Measurements from ENCODE around the gene FETUB.

Gene FETUB

DNA sequence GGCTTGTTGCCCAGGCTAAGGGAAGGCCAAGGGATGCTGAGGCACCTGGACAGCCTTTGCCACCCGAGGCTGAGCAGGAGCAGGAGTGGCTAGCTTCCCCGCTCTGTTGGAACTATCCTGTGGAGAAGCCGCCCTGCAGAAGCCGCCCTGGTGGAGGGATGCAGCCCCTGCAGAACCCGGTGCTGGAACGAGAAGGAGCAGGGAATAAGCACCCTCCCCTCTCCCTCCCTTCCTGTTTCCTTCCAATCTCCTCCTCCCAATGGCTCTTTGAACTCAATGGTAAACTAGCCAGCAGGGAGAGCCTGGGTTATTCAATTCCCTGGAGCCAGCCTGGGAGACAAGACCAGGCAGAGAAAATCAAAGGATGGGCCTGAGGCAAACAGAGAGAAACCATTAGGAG, 13.8 kb downstream of the FETUB start:
- Histone ChIP-seq H3K27me3 (ENCODE audit: control insufficient read depth in 1 of 2, insufficient read depth in 2 of 2, low read length in 2 of 2) (peaks cover 0 to 7% of the 10 kb centered on the region in 2 donors), H3K9ac (ENCODE audit: low read length in 2 of 2) (no peak overlapping the region), H3K4me3 (ENCODE audit: low read length in 2 of 2) (no peak overlapping the region), H3K27ac (ENCODE audit: low read length) (no peak overlapping the region), H3K9me3 (ENCODE audit: control insufficient read depth in 2 of 2, low read length in 2 of 2) (no peaks in the 10 kb centered on the region), H3K36me3 (ENCODE audit: control insufficient read depth in 2 of 2, insufficient read depth in 2 of 2, low read length in 2 of 2) (no peaks in the 10 kb centered on the region), H3K4me1 (ENCODE audit: control insufficient read depth, insufficient read depth, low read length) (no peaks in the 10 kb centered on the region)

DNA sequence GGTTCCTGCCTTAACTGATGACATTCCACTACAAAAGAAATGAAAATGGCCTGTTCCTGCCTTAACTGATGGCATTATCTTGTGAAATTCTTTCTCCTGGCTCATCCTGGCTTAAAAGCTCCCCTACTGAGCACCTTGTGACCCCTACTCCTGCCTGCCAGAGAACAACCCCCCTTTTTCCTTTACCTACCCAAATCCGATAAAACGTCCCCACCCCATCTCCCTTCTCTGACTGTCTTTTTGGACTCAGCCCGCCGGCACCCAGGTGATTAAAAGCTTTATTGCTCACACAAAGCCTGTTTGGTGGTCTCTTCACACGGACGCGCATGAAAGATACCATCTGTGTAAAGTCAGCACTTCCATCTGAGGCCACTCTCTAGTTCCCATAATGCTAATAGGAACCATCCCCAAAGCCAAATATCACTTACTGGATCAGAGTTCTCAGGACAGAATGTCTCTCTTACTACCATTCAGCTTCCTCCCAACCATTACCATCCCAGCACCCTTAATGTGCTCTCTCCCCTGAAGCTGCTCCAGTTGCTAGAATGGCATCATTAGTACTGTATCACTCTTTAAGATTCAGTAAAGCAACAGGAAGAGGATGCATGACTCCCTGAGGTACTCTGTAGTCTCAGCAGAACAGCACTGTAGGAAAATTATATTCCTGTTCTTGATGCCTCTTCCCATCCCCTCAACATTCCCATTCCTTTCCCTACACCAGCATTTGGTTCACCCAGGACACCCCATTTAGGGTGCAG, 23.3 kb downstream of the FETUB start:
- no peak overlapping the region for H3K27ac ChIP-seq (ENCODE audit: low read length)
- no peaks in the 10 kb centered on the region for H3K4me1 ChIP-seq (ENCODE audit: control insufficient read depth, insufficient read depth, low read length)
- H3K9me3 ChIP-seq (ENCODE audit: control insufficient read depth in 2 of 2, low read length in 2 of 2) = no peaks in the 10 kb centered on the region
- no peaks in the 10 kb centered on the region for H3K36me3 ChIP-seq (ENCODE audit: control insufficient read depth in 2 of 2, insufficient read depth in 2 of 2, low read length in 2 of 2)
- H3K4me3 ChIP-seq (ENCODE audit: low read length in 2 of 2) = no peak overlapping the region
- peaks cover 0 to 7% of the 10 kb centered on the region in 2 donors for H3K27me3 ChIP-seq (ENCODE audit: control insufficient read depth in 1 of 2, insufficient read depth in 2 of 2, low read length in 2 of 2)
- no peak overlapping the region for H3K9ac ChIP-seq (ENCODE audit: low read length in 2 of 2)

GRCh38 chr3:186664119-186664495, 23.9 kb downstream of the FETUB start:
- Histone ChIP-seq H3K9me3 (ENCODE audit: control insufficient read depth in 2 of 2, low read length in 2 of 2) (no peaks in the 10 kb centered on the region), H3K9ac (ENCODE audit: low read length in 2 of 2) (no peak overlapping the region), H3K27me3 (ENCODE audit: control insufficient read depth in 1 of 2, insufficient read depth in 2 of 2, low read length in 2 of 2) (peaks cover 0 to 7% of the 10 kb centered on the region in 2 donors), H3K27ac (ENCODE audit: low read length) (no peak overlapping the region), H3K4me1 (ENCODE audit: control insufficient read depth, insufficient read depth, low read length) (no peaks in the 10 kb centered on the region), H3K4me3 (ENCODE audit: low read length in 2 of 2) (no peak overlapping the region), H3K36me3 (ENCODE audit: control insufficient read depth in 2 of 2, insufficient read depth in 2 of 2, low read length in 2 of 2) (no peaks in the 10 kb centered on the region)

DNA sequence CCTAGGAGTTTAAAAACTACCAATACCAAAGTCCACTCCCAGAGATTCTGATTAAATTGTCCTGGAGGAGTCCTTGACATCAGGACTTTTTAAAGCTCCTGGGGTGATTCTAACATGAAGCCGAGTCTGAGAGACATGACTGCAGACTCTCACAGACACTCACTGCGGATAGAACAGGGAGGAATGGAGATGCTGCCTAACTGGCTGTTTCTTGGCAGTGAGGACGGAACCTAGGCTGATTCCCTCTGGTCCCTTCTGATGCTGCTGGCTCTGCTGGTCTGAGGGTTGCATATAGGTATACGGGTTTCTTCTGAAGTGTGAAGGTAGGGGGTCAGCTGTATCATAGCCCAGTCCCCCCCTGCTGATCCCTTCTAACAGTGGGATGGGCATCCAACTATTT, 24.3 kb downstream of the FETUB start:
- no peaks in the 10 kb centered on the region for H3K4me1 ChIP-seq (ENCODE audit: control insufficient read depth, insufficient read depth, low read length)
- no peak overlapping the region for H3K4me3 ChIP-seq (ENCODE audit: low read length in 2 of 2)
- H3K9ac ChIP-seq (ENCODE audit: low read length in 2 of 2) = no peak overlapping the region
- no peaks in the 10 kb centered on the region for H3K36me3 ChIP-seq (ENCODE audit: control insufficient read depth in 2 of 2, insufficient read depth in 2 of 2, low read length in 2 of 2)
- peaks cover 0 to 7% of the 10 kb centered on the region in 2 donors for H3K27me3 ChIP-seq (ENCODE audit: control insufficient read depth in 1 of 2, insufficient read depth in 2 of 2, low read length in 2 of 2)
- no peak overlapping the region for H3K27ac ChIP-seq (ENCODE audit: low read length)
- no peaks in the 10 kb centered on the region for H3K9me3 ChIP-seq (ENCODE audit: control insufficient read depth in 2 of 2, low read length in 2 of 2)

GRCh38 chr3:186665625-186666188, 25.5 kb downstream of the FETUB start, which contains the start of gene HRG:
Gene HRG, plus strand, starts transcription at chr3:186666014. Its CDS starts 18 bp downstream, at chr3:186666032.
- no peak within 1 kb of the TSS for H3K9ac ChIP-seq (ENCODE audit: low read length in 2 of 2)
- H3K9me3 ChIP-seq (ENCODE audit: control insufficient read depth in 2 of 2, low read length in 2 of 2) = no peaks in the 10 kb centered on the region
- no peaks in the 10 kb centered on the region for H3K36me3 ChIP-seq (ENCODE audit: control insufficient read depth in 2 of 2, insufficient read depth in 2 of 2, low read length in 2 of 2)
- H3K4me3 ChIP-seq (ENCODE audit: low read length in 2 of 2) = no peak within 1 kb of the TSS
- peaks cover 0 to 7% of the 10 kb centered on the region in 2 donors for H3K27me3 ChIP-seq (ENCODE audit: control insufficient read depth in 1 of 2, insufficient read depth in 2 of 2, low read length in 2 of 2)
- H3K27ac ChIP-seq (ENCODE audit: low read length) = no peak within 1 kb of the TSS
- H3K4me1 ChIP-seq (ENCODE audit: control insufficient read depth, insufficient read depth, low read length) = no peaks in the 10 kb centered on the region

DNA sequence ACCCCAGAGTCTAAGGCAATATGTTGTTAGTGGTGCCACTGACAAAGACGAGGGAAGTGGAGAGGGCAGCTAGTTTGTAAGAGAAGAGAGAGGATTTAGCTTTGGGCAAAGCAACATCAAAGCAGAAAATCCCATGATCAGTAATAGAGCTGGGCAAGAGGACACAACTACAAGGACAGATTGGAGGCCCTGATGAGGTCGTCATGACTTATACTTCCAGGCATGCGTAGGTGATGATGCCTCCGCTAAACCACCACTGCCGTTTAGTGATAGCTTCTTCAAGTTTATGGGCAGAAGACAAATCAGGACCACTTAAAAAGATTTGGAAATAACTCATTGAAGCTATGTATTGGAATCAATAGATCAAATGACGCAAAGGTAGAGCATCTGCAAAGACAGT, 28.2 kb downstream of the FETUB start:
- no peak overlapping the region for H3K9ac ChIP-seq (ENCODE audit: low read length in 2 of 2)
- H3K27ac ChIP-seq (ENCODE audit: low read length) = no peak overlapping the region
- H3K4me1 ChIP-seq (ENCODE audit: control insufficient read depth, insufficient read depth, low read length) = no peaks in the 10 kb centered on the region
- no peaks in the 10 kb centered on the region for H3K9me3 ChIP-seq (ENCODE audit: control insufficient read depth in 2 of 2, low read length in 2 of 2)
- peaks cover 0 to 7% of the 10 kb centered on the region in 2 donors for H3K27me3 ChIP-seq (ENCODE audit: control insufficient read depth in 1 of 2, insufficient read depth in 2 of 2, low read length in 2 of 2)
- no peaks in the 10 kb centered on the region for H3K36me3 ChIP-seq (ENCODE audit: control insufficient read depth in 2 of 2, insufficient read depth in 2 of 2, low read length in 2 of 2)
- no peak overlapping the region for H3K4me3 ChIP-seq (ENCODE audit: low read length in 2 of 2)

DNA sequence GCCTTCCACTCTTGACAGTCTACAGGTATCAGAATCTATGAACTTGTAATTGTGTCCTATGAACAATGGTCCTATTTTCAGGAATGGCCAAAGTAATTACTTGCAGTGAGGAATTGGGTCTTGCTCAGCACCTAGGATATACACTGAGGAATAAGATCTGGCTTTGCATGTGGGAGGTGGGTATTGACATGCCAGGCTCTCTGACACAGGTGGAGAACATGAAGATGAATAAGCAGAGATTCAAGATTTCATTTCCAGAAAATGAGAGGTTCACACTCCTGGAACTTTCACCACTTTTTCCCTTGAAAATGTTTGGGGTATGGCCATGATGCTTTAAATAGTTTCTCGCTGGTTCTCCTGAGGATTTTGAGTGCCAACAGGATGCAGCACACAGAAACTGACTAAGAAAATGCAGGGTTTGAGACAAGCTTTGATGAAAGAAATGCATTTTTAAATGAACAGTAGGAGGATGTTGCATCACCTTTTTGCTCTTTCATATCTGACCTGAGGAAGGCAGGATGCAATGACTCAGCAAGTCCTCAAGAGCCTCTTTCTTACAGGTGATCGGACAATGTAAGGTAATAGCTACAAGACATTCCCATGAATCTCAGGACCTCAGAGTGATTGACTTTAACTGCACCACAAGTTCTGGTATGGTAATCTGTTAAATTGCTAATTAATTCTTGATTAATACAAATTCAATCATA, 29.3 kb downstream of the FETUB start:
- Histone ChIP-seq H3K27ac (ENCODE audit: low read length) (no peak overlapping the region), H3K4me3 (ENCODE audit: low read length in 2 of 2) (no peak overlapping the region), H3K9ac (ENCODE audit: low read length in 2 of 2) (no peak overlapping the region), H3K9me3 (ENCODE audit: control insufficient read depth in 2 of 2, low read length in 2 of 2) (no peaks in the 10 kb centered on the region), H3K27me3 (ENCODE audit: control insufficient read depth in 1 of 2, insufficient read depth in 2 of 2, low read length in 2 of 2) (peaks cover 0 to 9% of the 10 kb centered on the region in 2 donors), H3K4me1 (ENCODE audit: control insufficient read depth, insufficient read depth, low read length) (no peaks in the 10 kb centered on the region), H3K36me3 (ENCODE audit: control insufficient read depth in 2 of 2, insufficient read depth in 2 of 2, low read length in 2 of 2) (no peaks in the 10 kb centered on the region)

DNA sequence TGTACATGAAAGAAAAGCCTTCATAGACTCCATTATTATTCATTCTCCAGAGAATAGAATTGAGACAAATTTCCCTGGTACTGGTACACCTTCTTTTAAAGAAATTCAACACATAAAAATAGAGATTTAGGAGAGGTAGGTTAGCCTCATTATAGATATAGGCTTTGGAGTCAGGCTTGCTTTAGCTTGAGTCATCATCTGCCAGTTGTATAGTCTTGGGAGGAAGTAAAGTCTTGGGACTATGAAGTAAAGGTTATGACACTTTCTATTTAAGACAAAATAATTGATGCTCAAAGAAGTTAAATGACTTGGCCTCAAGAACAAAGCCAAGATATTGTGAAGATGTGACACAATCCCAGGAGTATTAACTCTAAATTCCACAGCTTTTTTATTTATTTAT, 30.0 kb downstream of the FETUB start:
- no peaks in the 10 kb centered on the region for H3K4me1 ChIP-seq (ENCODE audit: control insufficient read depth, insufficient read depth, low read length)
- H3K9me3 ChIP-seq (ENCODE audit: control insufficient read depth in 2 of 2, low read length in 2 of 2) = no peaks in the 10 kb centered on the region
- H3K27me3 ChIP-seq (ENCODE audit: control insufficient read depth in 1 of 2, insufficient read depth in 2 of 2, low read length in 2 of 2) = peaks cover 0 to 7% of the 10 kb centered on the region in 2 donors
- no peak overlapping the region for H3K27ac ChIP-seq (ENCODE audit: low read length)
- H3K4me3 ChIP-seq (ENCODE audit: low read length in 2 of 2) = no peak overlapping the region
- H3K36me3 ChIP-seq (ENCODE audit: control insufficient read depth in 2 of 2, insufficient read depth in 2 of 2, low read length in 2 of 2) = no peaks in the 10 kb centered on the region
- H3K9ac ChIP-seq (ENCODE audit: low read length in 2 of 2) = no peak overlapping the region

- Histone ChIP-seq H3K4me1 (ENCODE audit: control insufficient read depth, insufficient read depth, low read length) (no peaks in the 10 kb centered on the region), H3K27me3 (ENCODE audit: control insufficient read depth in 1 of 2, insufficient read depth in 2 of 2, low read length in 2 of 2) (peaks cover 0 to 3% of the 10 kb centered on the region in 2 donors), H3K9me3 (ENCODE audit: control insufficient read depth in 2 of 2, low read length in 2 of 2) (no peaks in the 10 kb centered on the region)
Observed at GRCh38 chr3:186671051-186671450, 30.9 kb downstream of the FETUB start.

GRCh38 chr3:186678604-186679003, 38.4 kb downstream of the FETUB start:
- Histone ChIP-seq H3K9me3 (ENCODE audit: control insufficient read depth in 2 of 2, low read length in 2 of 2) (no peaks in the 10 kb centered on the region), H3K4me1 (ENCODE audit: control insufficient read depth, insufficient read depth, low read length) (no peaks in the 10 kb centered on the region), H3K4me3 (ENCODE audit: low read length in 2 of 2) (no peak overlapping the region), H3K9ac (ENCODE audit: low read length in 2 of 2) (no peak overlapping the region), H3K36me3 (ENCODE audit: control insufficient read depth in 2 of 2, insufficient read depth in 2 of 2, low read length in 2 of 2) (no peaks in the 10 kb centered on the region), H3K27me3 (ENCODE audit: control insufficient read depth in 1 of 2, insufficient read depth in 2 of 2, low read length in 2 of 2) (peaks cover 0 to 8% of the 10 kb centered on the region in 2 donors), H3K27ac (ENCODE audit: low read length) (no peak overlapping the region)

More at GRCh38 chr3:186671051-186671450, 30.9 kb downstream of the FETUB start:
- no peaks in the 10 kb centered on the region for H3K36me3 ChIP-seq (ENCODE audit: control insufficient read depth in 2 of 2, insufficient read depth in 2 of 2, low read length in 2 of 2)
- H3K27ac ChIP-seq (ENCODE audit: low read length) = no peak overlapping the region
- H3K4me3 ChIP-seq (ENCODE audit: low read length in 2 of 2) = no peak overlapping the region
- no peak overlapping the region for H3K9ac ChIP-seq (ENCODE audit: low read length in 2 of 2)
